Nephron (organoid): ENCODE data around the gene JAKMIP2.
"Not testable (repeated sequence)": the region's sequence is repeated elsewhere in the genome, so short reads cannot be mapped to it uniquely, and the experiment has no call there.

ENCODE experiments used
- H3K27ac Mint-ChIP-seq, 3 experiments: 2 replicates each; pipeline ENCODE4 v1.8.0; 2020; ENCODE audit warnings: mixed read lengths in 3 of 3, mild to moderate bottlenecking in 2 of 3, moderate library complexity in 1 of 3
- H3K27me3 Mint-ChIP-seq: 2 replicates; pipeline ENCODE4 v1.8.0; 2021; ENCODE audit warnings: low read depth, mild to moderate bottlenecking, moderate library complexity, mixed read lengths
- H3K36me3 Mint-ChIP-seq: 2 replicates; pipeline ENCODE4 v1.8.0; 2020; ENCODE audit warnings: low read depth, mixed read lengths
- H3K4me1 Mint-ChIP-seq: 2 replicates; pipeline ENCODE4 v1.8.0; 2020; ENCODE audit warnings: mixed read lengths
- H3K4me3 Mint-ChIP-seq, 3 experiments: 2 replicates each; pipeline ENCODE4 v1.8.0; 2020; ENCODE audit warnings: mild to moderate bottlenecking in 3 of 3, mixed read lengths in 3 of 3, moderate library complexity in 2 of 3
- H3K9me3 Mint-ChIP-seq: 2 replicates; pipeline ENCODE4 v1.8.0; 2020; ENCODE audit warnings: mixed read lengths
- CTCF ChIP-seq, 3 experiments: fragments of 200-600 bp; sonication (generic); IDR thresholded peaks; one replicate each; pipeline ENCODE4 v1.5.0; 2021; ENCODE audit warnings: antibody characterized with exemption in 3 of 3; ENCODE audit not compliant: unreplicated experiment in 3 of 3

JAKMIP2 gene

GRCh38 chr5:147804334-147804733 is 21.8 kb upstream of the JAKMIP2 start:
- Mint-ChIP-seq H3K27me3 (peaks cover 5% of the 10 kb centered on the region), H3K4me3 (no peak overlapping the region), H3K4me1 (no peaks in the 10 kb centered on the region), H3K27ac (no peak overlapping the region), H3K36me3 (no peaks in the 10 kb centered on the region), H3K9me3 (no peaks in the 10 kb centered on the region)
- no peak for TF ChIP-seq CTCF (IDR thresholded peaks at IDR 0.05; ENCODE audit: unreplicated experiment in 3 of 3)

- no peak overlapping the region for H3K27ac Mint-ChIP-seq
- H3K4me3 Mint-ChIP-seq, result no peak overlapping the region
- no peaks in the 10 kb centered on the region for H3K9me3 Mint-ChIP-seq
- TF ChIP-seq CTCF (IDR thresholded peaks at IDR 0.05; ENCODE audit: unreplicated experiment in 3 of 3), result no peak
- no peaks in the 10 kb centered on the region for H3K4me1 Mint-ChIP-seq
- H3K27me3 Mint-ChIP-seq, result peaks cover 5% of the 10 kb centered on the region
- H3K36me3 Mint-ChIP-seq, result no peaks in the 10 kb centered on the region
Measured at GRCh38 chr5:147803926-147804325, 21.4 kb upstream of the JAKMIP2 start.

- H3K4me3 Mint-ChIP-seq, H3K9me3 Mint-ChIP-seq, H3K4me1 Mint-ChIP-seq, H3K27ac Mint-ChIP-seq, H3K27me3 Mint-ChIP-seq, H3K36me3 Mint-ChIP-seq: not testable (repeated sequence)
Measured at GRCh38 chr5:147803161-147803560, 20.6 kb upstream of the JAKMIP2 start.

GRCh38 chr5:147801461-147801860 is 18.9 kb upstream of the JAKMIP2 start:
- H3K4me3 Mint-ChIP-seq, result no peak overlapping the region
- no peak for TF ChIP-seq CTCF (IDR thresholded peaks at IDR 0.05; ENCODE audit: unreplicated experiment in 3 of 3)
- H3K27me3 Mint-ChIP-seq, result peaks cover 5% of the 10 kb centered on the region
- H3K36me3 Mint-ChIP-seq, result no peaks in the 10 kb centered on the region
- no peaks in the 10 kb centered on the region for H3K4me1 Mint-ChIP-seq
- no peak overlapping the region for H3K27ac Mint-ChIP-seq
- H3K9me3 Mint-ChIP-seq, result no peaks in the 10 kb centered on the region

GRCh38 chr5:147800491-147800890 is 18.0 kb upstream of the JAKMIP2 start:
- Mint-ChIP-seq H3K27me3 (peaks cover 5% of the 10 kb centered on the region), H3K27ac (no peak overlapping the region), H3K4me1 (no peaks in the 10 kb centered on the region), H3K4me3 (no peak overlapping the region), H3K36me3 (no peaks in the 10 kb centered on the region), H3K9me3 (no peaks in the 10 kb centered on the region)
- no peak for TF ChIP-seq CTCF (IDR thresholded peaks at IDR 0.05; ENCODE audit: unreplicated experiment in 3 of 3)

- H3K36me3 Mint-ChIP-seq, result no peaks in the 10 kb centered on the region
- no peaks in the 10 kb centered on the region for H3K9me3 Mint-ChIP-seq
- no peaks in the 10 kb centered on the region for H3K4me1 Mint-ChIP-seq
- no peaks in the 10 kb centered on the region for H3K27me3 Mint-ChIP-seq
- H3K4me3 Mint-ChIP-seq, result no peak overlapping the region
- no peak overlapping the region for H3K27ac Mint-ChIP-seq
- TF ChIP-seq CTCF (IDR thresholded peaks at IDR 0.05; ENCODE audit: unreplicated experiment in 3 of 3), result no peak
Measured at GRCh38 chr5:147796556-147797308, 14.2 kb upstream of the JAKMIP2 start.
